HG03039 (cell line): ENCODE results near the gene CLIC4.
"Not testable (repeated sequence)": the region's sequence is repeated elsewhere in the genome, so short reads cannot be mapped to it uniquely, and the experiment has no call there.

Experiments
- ATAC-seq: cut with Tn5 transposase; IDR thresholded peaks from one replicate; pipeline ENCODE4 v1.9.1; 2021; ENCODE audit warnings: mild to moderate bottlenecking, moderate library complexity; ENCODE audit not compliant: unreplicated experiment

CLIC4 gene

DNA sequence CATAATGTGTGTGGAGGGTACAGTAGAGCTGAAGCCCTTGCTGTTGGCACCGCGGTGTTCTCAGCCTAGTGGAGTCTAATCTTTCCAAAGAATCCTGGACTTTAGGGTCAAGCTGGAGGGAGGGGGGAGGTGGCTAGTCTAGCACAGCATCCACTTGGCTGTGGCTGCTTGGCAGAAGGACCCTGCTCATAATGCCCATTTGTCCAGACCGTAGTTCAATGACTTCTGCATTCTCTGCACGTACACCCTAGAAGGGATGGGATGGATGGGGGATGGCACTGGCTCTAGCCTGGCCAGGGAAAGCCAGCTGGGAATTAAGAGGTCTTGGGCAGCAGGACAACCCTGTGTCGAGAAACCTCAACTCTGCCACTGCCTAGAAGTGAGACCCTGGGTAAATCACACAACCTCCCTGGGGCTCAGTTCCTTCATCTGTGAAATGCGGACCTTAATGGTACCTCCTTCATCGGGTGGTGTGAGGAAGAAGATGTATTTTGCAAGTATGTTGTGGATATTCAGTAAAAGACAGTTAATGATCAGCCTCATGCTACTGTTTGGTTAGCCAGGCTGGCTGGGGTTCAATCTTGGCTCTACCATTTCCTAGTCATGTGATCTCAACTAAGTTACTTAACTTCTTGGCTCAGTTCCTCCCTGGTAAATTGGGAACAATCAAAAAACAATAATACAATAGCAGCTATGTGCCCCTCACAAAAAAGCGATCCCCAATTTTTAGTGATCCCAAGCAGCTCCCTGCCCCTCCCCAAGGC, 27.2 kb upstream of the CLIC4 start:
- ATAC-seq = no peak

DNA sequence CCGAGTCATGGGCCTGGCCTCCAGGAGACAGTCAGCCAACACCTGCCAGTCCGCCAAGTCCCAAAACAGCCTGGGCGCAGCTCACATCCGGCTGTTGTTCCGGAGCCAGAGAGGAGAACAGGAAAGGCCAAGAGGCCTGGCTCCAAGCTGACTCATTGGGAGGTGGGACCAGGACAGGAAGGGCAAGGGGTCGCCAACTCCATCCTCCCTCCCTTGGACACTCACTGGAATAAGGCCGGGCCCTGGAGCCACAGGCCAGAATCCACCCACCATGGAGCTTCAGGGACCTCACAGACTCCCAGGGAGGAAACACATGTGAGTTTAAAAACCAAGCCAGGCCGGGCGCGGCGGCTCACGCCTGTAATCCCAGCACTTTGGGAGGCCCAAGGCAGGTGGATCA, 25.1 kb upstream of the CLIC4 start:
- ATAC-seq = no peak

DNA sequence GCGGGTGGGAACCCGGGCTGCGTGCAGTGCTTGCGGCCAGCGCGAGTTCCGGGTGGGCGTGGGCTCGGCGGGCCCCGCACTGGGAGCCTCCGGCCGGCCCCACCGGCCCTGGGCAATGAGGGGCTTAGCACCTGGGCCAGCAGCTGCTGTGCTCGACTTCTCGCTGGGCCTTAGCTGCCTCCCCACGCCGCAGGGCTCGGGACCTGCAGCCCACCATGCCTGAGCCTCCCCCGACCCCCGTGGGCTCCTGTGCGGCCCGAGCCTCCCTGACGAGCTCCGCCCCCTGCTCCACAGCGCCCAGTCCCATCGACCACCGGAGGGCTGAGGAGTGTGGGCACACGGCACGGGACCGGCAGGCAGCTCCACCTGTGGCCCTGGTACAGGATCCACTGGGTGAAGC, 23.7 kb upstream of the CLIC4 start:
- ATAC-seq = no peak

DNA sequence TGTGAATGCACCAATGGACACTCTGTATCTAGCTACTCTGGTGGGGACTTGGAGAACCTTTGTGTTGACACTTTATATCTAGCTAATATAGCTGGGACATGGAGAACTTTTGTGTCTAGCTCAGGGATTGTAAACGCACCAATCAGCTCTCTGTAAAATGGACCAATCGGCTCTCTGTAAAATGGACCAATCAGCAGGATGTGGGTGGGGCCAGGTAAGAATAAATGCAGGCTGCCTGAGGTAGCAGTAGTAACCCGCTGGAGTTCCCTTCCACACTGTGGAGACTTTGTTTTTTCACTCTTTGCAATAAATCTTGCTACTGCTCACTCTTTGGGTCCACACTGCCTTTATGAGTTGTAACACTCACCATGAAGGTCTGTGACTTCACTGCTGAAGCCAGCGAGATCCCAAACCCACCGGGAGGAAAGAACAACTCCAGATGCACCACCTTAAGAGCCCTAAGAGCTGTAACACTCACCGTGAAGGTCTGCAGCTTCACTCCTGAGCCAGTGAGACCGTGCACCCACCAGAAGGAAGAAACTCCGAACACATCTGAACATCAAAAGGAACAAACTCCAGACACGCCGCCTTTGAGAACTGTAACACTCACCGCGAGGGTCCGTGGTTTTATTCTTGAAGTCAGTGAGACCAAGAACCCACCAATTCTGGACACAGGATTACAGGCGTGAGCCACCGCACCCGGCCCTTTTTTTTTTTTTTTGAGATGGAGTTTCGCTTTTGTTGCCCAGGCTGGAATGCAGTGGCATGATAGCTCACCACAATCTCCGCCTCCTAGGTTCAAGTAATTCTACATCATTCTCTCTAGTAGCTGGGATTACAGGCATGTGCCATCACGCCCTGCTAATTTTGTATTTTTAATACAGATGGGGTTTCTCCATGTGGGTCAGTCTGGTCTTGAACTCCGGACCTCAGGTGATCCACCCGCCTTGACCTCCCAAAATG, 22.9 kb upstream of the CLIC4 start:
- not testable (repeated sequence) for ATAC-seq

GRCh38 chr1:24724345-24725208, 20.7 kb upstream of the CLIC4 start:
- ATAC-seq = no peak

- no peak for ATAC-seq
These were observed 20.0 kb upstream of the CLIC4 start for GRCh38 chr1:24725209-24725651.

GRCh38 chr1:24726741-24727140, 18.5 kb upstream of the CLIC4 start:
- no peak for ATAC-seq

DNA sequence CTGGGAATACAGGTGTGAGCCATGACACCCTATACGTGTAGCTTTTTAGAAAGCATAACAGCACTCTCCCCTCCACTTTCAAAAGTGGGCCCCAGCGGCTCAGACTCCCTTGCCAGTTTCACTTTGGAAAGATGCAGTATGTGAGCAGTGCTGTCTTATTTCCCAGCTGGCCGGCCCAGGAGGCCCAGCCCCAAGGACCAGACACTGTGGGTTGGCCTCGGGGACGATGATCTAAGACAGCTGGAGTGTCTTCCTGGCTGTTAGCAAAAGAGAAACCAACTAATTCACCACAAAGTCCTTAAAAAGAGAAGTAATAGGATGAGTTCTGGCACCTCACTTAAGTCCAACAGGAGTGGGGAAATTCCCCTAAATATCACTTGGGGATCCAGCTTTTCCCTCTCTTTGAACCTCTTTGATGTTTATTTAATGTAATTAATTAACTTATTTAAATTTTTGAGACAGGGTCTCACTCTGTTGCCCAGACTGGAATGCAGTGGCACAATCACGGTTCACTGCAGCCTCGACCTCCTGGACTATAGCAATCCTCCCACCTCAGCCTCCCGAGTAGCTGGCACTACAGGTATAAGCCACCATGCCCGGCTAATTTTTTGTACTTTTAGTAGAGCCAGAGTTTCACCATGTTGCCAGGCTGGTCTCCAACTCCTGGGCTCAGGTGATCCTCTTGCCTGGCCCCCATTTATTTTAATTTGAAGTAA, 17.6 kb upstream of the CLIC4 start:
- peak; percentile 71 for ATAC-seq

- no peak for ATAC-seq
These were observed 16.3 kb upstream of the CLIC4 start for GRCh38 chr1:24728982-24729381.

DNA sequence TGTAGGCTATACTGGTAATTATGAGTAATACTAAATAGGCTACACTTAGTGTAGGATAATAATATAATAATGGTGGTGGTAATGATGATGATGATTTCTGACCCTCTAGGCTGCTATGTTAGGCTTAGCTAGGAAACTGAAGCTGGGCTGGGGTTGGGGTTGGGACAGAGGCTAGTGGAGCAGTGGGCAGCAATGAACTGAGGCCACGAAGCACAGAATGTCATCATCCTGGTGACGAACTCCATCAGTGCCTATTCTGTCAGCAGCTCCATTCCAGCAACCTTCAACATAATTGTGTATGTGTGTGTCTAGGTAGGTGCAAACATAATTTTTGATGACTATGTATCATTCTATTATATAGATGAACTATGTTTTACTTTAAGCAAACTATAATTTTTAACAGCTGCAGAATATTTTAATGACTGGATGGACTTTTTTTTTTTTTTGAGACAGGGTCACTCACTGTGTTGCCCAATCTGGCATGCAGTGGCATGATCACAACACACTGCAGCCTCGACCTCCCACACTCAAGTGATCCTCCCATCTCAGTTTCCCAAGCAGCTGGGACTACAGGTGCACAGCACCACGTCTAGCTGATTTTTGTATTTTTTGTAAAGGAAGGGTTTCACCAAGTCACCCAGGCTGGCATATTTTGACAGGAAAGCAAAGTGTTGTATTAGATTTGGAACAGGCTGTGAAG, 12.9 kb upstream of the CLIC4 start:
- no peak for ATAC-seq

DNA sequence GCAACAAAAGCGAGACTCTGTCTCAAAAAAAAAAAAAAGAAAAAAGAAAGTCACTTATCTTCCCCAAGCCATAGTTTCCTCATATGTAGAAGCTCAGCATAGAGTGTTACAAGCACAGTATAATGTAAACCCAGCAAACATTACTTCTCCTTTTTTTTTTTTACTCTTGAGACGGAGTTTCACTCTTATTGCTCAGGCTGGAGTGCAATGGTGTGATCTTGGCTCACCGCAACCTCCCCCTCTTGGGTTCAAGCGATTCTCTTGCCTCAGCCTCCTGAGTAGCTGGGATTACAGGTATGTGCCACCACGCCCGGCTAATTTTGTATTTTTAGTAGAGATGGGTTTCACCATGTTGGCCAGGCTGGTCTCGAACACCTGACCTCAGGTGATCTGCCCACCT, 11.9 kb upstream of the CLIC4 start:
- not testable (repeated sequence) for ATAC-seq

DNA sequence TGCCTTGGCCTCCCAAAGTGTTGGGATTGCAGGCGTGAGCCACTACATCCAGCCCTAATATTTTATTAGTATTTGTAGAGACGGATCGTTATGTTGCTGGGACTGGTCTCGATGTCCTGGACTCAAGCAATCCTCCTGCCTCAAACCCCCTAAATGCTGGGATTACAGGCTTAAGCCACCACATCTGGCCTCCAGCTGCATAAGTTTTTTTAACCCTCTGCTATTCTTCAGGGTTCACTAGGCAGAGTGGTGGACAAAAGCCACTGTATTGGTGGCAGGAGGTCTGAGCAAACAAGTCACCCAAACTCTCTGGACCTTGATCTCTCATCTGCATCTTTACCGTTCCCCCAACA, 10.1 kb upstream of the CLIC4 start:
- ATAC-seq = no peak

- ATAC-seq = no peak
These were observed 9.5 kb upstream of the CLIC4 start for GRCh38 chr1:24735509-24736375.

- no peak for ATAC-seq
These were observed 7.7 kb upstream of the CLIC4 start for GRCh38 chr1:24737368-24738117.

DNA sequence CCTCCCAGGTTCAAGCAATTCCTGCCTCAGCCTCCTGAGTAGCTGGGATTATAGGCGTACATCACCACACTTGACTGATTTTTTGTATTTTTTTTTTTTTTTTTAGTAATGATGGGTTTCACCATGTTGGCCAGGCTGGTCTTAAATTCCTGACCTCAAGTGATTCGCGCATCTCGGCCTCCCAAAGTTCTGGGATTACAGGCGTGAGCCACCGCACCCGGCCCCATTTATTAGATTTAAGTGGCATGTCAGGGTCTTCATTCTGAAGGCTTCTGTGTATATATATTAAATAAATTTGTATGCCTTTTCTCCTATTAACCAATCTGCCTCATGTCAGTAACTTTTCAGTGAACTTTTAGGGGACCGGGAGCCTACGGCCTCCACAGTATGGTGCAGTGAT, 6.0 kb upstream of the CLIC4 start:
- no peak for ATAC-seq

DNA sequence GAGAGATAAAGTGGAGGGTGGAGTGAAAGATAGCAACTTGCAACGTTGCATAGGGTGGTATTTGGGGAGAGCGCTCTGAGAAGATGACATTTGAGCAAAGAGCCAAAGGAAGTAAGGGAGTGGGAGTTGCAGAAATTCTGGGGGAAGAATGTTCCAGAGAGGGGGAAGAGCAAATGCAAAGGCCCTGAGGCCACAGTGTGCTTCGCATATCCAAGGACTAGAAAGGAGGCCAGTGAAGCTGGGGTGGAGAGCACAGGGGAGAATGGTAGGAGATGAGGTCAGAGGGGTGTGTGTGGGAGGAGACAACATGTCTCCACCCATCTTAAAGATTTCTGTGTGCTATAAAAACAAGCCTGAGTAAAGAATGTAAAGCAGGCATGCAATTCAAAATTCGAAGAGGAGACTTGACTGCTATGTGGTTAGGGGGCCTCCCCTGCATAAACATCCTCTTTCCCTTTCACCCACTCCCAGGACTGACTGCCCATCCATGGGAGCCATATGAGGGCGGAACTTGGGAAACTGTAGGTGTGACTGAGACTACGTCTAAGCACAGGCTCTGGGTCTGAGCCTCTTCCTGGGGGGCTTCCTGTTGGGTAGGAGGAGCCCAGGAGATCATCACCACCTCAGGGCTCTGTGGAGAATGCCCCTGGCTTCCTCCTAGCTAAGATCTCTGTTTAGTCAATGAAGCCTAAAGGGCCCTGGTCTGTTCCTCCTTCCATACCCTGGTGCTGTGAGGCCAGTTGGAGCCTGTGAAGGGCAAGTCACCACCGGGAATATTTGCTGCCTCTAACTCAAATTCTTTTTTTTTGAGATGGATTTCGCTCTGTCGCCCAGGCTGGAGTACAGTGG, 2.9 kb upstream of the CLIC4 start:
- ATAC-seq = no peak
